Astrocyte of the cerebellum (primary cell): ENCODE data around the gene ACAP2.

Experiments used
- DNase-seq: peaks from one replicate; pipeline ENCODE4 v3.0.0-alpha.2; 2011; ENCODE audit warnings: low read depth
- H3K4me3 ChIP-seq: 2 replicates; pipeline ENCODE4 v1.5.1; 2011; ENCODE audit warnings: mild to moderate bottlenecking, low read depth, low read length, moderate library complexity
- in situ Hi-C: cut with HindIII; loops from 2 replicates; pipeline ENCODE4 v1.10.0; 2017; ENCODE audit warnings: low sequenced_read_pairs
- TF ChIP-seq, protein P1 (sequence below): IDR thresholded peaks from 2 replicates; pipeline ENCODE4 v1.5.1; 2012; ENCODE audit warnings: low read length, low read depth, moderate library complexity, mild to moderate bottlenecking; ENCODE audit errors: missing control alignments

ACAP2 gene

DNA sequence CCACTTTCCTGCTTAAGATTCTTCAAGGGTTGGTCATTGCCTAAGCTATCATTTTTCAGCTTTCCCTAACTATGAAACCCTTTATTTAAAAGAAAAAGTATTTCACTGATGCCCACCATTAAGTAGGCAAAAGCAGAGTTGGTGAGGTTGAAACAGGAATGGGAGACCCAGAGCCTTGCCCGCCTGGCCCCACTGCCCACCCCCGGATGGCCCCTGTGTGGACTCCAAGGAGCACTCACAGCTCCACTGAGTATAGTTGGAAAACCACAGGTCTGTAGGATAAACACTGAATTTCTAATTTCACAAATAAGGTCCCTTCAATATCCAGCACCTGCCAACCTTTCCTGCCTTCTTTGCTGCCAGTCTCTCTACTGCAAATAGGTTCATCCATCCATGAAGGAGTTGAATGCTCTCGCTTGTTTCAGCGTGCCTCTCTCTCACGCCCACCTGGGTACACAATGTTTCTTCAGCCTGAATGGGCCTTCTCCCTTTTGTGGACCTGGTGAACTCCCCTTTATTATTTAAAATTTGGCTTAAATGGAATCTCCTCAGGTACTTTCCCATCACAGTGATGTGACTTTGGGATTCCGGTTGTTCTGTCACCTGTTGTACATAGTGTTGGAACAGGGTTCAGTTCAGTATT is 8.7 kb upstream of the ACAP2 start:
- H3K4me3 ChIP-seq, result no peak overlapping the region
- TF ChIP-seq, protein P1, sequence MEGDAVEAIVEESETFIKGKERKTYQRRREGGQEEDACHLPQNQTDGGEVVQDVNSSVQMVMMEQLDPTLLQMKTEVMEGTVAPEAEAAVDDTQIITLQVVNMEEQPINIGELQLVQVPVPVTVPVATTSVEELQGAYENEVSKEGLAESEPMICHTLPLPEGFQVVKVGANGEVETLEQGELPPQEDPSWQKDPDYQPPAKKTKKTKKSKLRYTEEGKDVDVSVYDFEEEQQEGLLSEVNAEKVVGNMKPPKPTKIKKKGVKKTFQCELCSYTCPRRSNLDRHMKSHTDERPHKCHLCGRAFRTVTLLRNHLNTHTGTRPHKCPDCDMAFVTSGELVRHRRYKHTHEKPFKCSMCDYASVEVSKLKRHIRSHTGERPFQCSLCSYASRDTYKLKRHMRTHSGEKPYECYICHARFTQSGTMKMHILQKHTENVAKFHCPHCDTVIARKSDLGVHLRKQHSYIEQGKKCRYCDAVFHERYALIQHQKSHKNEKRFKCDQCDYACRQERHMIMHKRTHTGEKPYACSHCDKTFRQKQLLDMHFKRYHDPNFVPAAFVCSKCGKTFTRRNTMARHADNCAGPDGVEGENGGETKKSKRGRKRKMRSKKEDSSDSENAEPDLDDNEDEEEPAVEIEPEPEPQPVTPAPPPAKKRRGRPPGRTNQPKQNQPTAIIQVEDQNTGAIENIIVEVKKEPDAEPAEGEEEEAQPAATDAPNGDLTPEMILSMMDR, result no peak
- DNase-seq, result no peak
- in situ Hi-C loops, result no loop called here

DNA sequence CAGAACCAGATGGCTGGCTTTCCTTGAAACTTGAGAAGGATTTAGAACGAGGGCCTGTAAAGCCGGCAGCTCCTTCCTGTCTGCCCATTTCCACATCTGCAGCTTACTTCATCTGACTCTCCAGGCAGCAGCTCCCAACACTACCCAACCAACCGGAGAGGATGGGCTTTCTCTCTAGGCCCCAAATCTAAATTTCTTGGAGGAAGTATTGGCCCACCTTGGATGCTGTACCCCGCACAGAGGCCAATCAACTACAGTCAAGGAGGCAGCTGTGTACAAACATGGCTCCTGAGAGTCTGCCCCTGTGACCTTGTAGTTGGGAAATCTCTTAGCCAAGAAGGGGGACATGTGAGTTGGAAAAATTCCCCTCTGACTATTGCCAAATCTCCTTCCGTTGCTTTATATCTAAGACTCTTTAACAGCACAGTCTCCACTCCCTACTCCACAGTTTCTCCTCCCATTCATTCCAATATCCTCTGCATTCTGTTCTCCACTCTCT is 8.0 kb upstream of the ACAP2 start:
- in situ Hi-C loops, result no loop called here
- TF ChIP-seq, protein P1, result no peak
- H3K4me3 ChIP-seq, result no peak overlapping the region
- no peak for DNase-seq

- TF ChIP-seq, protein P1, result no peak
- H3K4me3 ChIP-seq, result no peak overlapping the region
- no peak for DNase-seq
- in situ Hi-C loops, result no loop called here
These were observed 5.5 kb upstream of the ACAP2 start for GRCh38 chr3:195448205-195448875.

DNA sequence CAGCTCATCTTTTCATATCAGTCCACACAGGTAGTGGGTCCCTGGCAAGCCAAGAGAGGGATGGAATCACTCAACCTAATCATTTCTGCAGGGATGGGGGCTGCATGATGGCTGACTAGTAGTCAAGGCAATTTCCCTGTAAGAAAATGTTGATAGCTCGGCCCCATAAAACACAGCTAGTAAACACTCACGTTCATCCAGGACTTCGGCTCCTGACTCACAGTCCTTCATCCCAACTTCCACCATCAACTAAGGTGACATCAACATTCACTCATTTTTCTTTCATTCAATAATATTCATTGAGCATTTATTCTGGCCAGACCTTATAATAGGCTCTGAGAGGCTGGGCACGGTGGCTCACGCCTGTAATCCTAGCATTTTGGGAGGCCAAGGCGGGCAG is 4.4 kb upstream of the ACAP2 start:
- in situ Hi-C loops, result no loop called here
- DNase-seq, result no peak
- no peak overlapping the region for H3K4me3 ChIP-seq
- TF ChIP-seq, protein P1, result no peak

DNA sequence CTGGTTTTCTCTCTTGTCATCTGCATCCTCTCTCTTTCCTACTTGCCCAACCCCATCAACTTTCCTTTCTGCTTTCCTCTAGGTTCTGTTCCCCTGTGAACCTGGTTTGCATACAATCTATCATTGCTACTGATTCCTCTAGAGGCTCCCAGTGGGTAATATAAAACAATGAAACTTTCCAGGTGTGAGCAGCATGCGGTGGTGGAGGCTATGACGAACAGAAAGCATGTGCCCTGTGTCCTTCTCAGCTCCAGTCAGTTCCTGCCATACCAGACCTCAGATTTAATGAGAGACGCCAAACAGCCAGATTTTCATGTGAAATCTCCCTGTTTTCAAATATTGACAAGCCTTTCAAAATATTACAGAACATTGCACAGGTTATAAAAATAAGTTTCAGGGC is 3.5 kb upstream of the ACAP2 start:
- in situ Hi-C loops, result no loop called here
- H3K4me3 ChIP-seq, result no peak overlapping the region
- TF ChIP-seq, protein P1, result no peak
- no peak for DNase-seq

DNA sequence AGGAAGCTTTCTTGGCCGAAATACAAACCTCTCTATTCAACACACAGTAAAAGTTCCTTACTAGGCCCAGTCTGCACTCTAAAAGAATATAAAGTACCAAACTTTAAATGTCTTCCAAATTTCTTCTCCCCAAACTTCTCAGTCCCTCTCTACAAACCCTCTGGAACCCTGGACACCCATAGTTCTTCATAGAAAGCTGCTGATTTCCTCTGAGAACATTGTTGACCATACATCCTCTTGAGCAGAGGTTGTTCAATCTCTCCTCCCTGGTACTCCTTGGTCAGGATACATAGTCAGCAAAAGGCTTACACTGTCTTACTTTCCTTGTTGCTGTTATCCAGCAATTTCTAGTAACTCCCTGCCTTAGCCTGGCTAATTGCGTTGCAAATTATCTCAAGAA is 3.1 kb upstream of the ACAP2 start:
- TF ChIP-seq, protein P1, result no peak
- no peak for DNase-seq
- in situ Hi-C loops, result no loop called here
- no peak overlapping the region for H3K4me3 ChIP-seq
